ENCODE data around the gene RNF208. TPM values are rescaled to one million over a fixed set of nuclear protein-coding genes. Genes with fewer than 3 reads are reported as not detected.

RNF208 gene
- total and polyA plus RNA-seq, 2 experiments from 2014 or later, result 1.4 to 5.6 TPM

DNA sequence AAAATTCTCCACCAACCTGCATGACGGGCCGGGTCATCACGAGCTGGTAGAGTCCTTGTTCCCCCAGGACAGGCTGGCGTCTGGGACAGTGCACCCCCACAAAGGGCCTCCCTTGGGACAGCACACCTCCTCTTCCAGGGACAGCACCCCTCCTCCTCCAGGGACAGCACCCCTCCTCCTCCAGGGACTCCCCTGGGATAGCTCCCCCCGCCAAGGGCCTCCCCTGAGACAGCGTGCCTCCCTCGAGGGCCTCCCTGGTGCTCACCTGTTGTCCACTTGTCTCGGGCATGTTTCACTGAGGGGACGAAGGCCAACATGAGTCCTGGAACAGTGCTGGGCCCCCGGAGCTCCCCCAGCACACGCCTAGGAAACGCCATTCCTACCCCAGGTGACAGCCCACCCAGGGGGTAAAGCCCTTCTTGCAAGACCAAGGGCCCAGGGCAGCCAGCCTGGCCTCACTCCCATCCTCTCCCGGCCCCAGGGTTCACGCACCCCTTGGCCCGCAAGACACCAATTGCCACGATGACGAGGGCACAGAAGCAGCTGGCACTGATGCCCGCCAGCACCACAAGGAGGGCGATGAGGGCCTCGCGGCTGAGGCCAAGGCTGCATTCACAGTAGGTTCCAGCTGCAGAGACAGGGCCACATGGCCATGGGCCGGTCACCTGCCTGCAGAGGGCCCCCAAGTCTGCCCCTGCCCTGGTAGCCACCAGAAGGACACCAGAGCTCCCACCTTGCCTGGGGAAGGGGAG lies 50.7 kb downstream of the RNF208 start:
- TF ChIP-seq ZNF114 (CRISPR knock-in tag; IDR thresholded peaks at IDR 0.05) (no peak), ZNF331 (CRISPR knock-in tag; IDR thresholded peaks at IDR 0.05; ENCODE audit: low read depth) (no peak), CTCF (conservative IDR thresholded peaks at IDR 0.05; ENCODE audit: low read depth in 2 of 2) (no peak), ETS1 (IDR thresholded peaks at IDR 0.05) (no peak), STAT1 (IDR thresholded peaks at IDR 0.05; ENCODE audit: unreplicated experiment) (no peak), ZNF462 (CRISPR knock-in tag; IDR thresholded peaks at IDR 0.05) (no peak), CREB1 (CRISPR knock-in tag; IDR thresholded peaks at IDR 0.05; ENCODE audit: low read depth) (no peak), EZH2phosphoT487 (IDR thresholded peaks at IDR 0.05; ENCODE audit: unreplicated experiment) (no peak)
- TF ChIP-seq, protein P1, sequence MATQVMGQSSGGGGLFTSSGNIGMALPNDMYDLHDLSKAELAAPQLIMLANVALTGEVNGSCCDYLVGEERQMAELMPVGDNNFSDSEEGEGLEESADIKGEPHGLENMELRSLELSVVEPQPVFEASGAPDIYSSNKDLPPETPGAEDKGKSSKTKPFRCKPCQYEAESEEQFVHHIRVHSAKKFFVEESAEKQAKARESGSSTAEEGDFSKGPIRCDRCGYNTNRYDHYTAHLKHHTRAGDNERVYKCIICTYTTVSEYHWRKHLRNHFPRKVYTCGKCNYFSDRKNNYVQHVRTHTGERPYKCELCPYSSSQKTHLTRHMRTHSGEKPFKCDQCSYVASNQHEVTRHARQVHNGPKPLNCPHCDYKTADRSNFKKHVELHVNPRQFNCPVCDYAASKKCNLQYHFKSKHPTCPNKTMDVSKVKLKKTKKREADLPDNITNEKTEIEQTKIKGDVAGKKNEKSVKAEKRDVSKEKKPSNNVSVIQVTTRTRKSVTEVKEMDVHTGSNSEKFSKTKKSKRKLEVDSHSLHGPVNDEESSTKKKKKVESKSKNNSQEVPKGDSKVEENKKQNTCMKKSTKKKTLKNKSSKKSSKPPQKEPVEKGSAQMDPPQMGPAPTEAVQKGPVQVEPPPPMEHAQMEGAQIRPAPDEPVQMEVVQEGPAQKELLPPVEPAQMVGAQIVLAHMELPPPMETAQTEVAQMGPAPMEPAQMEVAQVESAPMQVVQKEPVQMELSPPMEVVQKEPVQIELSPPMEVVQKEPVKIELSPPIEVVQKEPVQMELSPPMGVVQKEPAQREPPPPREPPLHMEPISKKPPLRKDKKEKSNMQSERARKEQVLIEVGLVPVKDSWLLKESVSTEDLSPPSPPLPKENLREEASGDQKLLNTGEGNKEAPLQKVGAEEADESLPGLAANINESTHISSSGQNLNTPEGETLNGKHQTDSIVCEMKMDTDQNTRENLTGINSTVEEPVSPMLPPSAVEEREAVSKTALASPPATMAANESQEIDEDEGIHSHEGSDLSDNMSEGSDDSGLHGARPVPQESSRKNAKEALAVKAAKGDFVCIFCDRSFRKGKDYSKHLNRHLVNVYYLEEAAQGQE (IDR thresholded peaks at IDR 0.05; ENCODE audit: unreplicated experiment), result no peak

More for the DNA sequence above, 50.7 kb downstream of the RNF208 start:
- Histone ChIP-seq H3K4me2 (no peak overlapping the region), H3K79me2 (replicated peaks; ENCODE audit: insufficient read depth) (no peaks in the 10 kb centered on the region), H3K4me3 (no peak overlapping the region), H3K27me3 (ENCODE audit: insufficient read depth) (peaks cover 53% of the 10 kb centered on the region), H3K4me1 (ENCODE audit: insufficient read depth) (no peaks in the 10 kb centered on the region; the same call in 1 of the 2 replicates), H3K27ac (ENCODE audit: low read depth) (no peak overlapping the region), H3K36me3 (ENCODE audit: insufficient read depth) (no peaks in the 10 kb centered on the region), H2AFZ (no peak overlapping the region), H3K9me2 (ENCODE audit: insufficient read depth) (no peaks in the 10 kb centered on the region), H4K20me1 (replicated peaks; ENCODE audit: insufficient read depth) (no peaks in the 10 kb centered on the region), H3F3A (replicated peaks; ENCODE audit: low read depth) (0 out of 2 replicates have a peak, but pooled peaks cover 1% of the 10 kb centered on the region)
- H3K4me3 Mint-ChIP-seq, result no peak overlapping the region
- H3K4me1 Mint-ChIP-seq, result peaks cover 5% of the 10 kb centered on the region
- no peak for ATAC-seq
- H3K27me3 Mint-ChIP-seq (ENCODE audit: insufficient read depth, low read depth, poor library complexity), result peaks cover 49% of the 10 kb centered on the region
- H3K36me3 Mint-ChIP-seq (ENCODE audit: low read depth), result no peaks in the 10 kb centered on the region
- H3K9me3 Mint-ChIP-seq, result no peaks in the 10 kb centered on the region
- no peak for DNase-seq (ENCODE audit: low spot score)
- H3K27ac Mint-ChIP-seq, result no peak overlapping the region

All from GM23338 (cell line).